Measurements from ENCODE around the gene RAB11FIP4.

DNA sequence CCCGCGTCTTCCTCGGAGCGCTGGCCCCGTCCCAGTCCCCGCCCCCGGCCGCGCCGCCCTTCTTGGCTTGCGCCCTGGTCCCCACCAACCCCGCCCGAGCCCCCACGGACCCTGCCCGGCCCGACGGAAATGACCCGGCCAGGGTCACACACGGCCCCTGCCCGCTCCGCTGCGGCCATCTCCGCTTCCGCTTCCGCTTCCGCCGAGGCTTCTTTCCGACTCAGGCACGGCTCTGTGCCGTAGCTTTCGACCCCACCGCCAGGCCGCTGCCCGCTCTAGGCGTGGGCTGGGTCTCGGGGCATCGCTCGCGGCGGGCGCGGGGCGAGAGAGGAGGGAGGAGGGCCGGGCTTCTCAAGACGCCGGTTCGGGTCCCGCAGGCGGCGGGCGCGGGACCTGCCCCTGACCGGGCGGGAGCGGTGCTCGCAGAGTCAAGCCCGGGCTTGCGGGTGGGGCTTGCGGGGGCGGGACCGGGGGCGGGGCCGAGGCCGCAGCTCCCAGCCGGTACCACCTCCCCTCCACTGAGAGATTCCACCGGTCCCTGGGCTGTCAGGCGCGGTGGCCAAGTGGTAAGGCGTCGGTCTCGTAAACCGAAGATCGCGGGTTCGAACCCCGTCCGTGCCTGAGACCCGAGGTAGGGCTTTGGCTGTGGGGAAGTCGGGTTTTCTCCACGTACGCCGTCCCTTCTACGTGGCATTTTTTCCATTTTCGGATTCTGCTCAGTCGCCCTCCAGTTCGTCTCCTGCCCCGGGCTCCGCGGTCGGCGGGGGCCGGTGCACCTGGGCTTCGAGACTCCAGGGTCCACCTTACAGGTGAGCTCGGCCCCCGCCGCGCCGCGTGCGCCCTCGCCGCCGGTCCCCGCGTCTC, 158.3 kb downstream of the RAB11FIP4 start:
- TF ChIP-seq, protein P1, sequence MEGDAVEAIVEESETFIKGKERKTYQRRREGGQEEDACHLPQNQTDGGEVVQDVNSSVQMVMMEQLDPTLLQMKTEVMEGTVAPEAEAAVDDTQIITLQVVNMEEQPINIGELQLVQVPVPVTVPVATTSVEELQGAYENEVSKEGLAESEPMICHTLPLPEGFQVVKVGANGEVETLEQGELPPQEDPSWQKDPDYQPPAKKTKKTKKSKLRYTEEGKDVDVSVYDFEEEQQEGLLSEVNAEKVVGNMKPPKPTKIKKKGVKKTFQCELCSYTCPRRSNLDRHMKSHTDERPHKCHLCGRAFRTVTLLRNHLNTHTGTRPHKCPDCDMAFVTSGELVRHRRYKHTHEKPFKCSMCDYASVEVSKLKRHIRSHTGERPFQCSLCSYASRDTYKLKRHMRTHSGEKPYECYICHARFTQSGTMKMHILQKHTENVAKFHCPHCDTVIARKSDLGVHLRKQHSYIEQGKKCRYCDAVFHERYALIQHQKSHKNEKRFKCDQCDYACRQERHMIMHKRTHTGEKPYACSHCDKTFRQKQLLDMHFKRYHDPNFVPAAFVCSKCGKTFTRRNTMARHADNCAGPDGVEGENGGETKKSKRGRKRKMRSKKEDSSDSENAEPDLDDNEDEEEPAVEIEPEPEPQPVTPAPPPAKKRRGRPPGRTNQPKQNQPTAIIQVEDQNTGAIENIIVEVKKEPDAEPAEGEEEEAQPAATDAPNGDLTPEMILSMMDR (IDR thresholded peaks at IDR 0.05), result no peak
- TF ChIP-seq POLR2A (IDR thresholded peaks at IDR 0.05), result no peak
